ENCODE data around the gene ECI1.

DNA sequence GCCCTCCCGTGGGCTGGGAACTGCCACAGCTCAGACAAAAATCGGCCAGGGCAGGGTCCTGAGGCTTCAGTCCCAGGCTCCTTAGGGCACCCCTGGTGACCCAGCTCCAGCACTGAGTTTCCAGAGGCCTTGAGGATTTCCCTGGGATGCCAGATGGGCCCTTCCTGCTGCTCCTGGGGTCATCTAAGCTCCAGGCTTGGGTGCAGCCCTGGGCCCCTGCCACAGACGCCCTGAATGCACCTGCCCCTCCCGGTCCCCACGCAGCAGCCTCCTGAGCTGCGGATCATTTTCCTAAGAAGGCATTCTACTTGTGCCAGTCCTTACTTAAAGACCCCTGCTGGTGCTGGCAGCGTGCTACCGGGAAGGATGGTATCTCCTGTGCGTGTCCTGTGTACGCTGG is 22.5 kb upstream of the ECI1 start:
- TF ChIP-seq EP300 (IDR thresholded peaks at IDR 0.05) = no peak
- TF ChIP-seq, protein P1, sequence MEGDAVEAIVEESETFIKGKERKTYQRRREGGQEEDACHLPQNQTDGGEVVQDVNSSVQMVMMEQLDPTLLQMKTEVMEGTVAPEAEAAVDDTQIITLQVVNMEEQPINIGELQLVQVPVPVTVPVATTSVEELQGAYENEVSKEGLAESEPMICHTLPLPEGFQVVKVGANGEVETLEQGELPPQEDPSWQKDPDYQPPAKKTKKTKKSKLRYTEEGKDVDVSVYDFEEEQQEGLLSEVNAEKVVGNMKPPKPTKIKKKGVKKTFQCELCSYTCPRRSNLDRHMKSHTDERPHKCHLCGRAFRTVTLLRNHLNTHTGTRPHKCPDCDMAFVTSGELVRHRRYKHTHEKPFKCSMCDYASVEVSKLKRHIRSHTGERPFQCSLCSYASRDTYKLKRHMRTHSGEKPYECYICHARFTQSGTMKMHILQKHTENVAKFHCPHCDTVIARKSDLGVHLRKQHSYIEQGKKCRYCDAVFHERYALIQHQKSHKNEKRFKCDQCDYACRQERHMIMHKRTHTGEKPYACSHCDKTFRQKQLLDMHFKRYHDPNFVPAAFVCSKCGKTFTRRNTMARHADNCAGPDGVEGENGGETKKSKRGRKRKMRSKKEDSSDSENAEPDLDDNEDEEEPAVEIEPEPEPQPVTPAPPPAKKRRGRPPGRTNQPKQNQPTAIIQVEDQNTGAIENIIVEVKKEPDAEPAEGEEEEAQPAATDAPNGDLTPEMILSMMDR (IDR thresholded peaks at IDR 0.05) = no peak

Data from tibial nerve (tissue), 4 donors.